HCT116 (cell line): ENCODE data around the gene BBS9. TPM values are rescaled to one million over a fixed set of nuclear protein-coding genes. Genes with fewer than 3 reads are reported as not detected.

ENCODE experiments used
- ATAC-seq: fragments of 200-7000 bp; cut with Tn5 transposase; 2 replicates; pipeline ENCODE4 v1.9.1; 2020; ENCODE audit warnings: mild to moderate bottlenecking, moderate library complexity
- BruUV-seq: library from RNA; stranded (reverse); fragments of 400-500 nt; replicated peaks from 2 replicates; lab custom pipeline; 2021; lab: Mats Ljungman, UMichigan
- CTCF ChIA-PET: fragments of 300-600 bp; sonication (Branson Sonifier 250); formaldehyde crosslinking; loops from one replicate; lab custom pipeline; 2021; ENCODE audit warnings: antibody characterized with exemption; lab: Charles Lee
- POLR2A ChIA-PET: fragments of 300-600, 350-600 bp; sonication (Branson Sonifier 250); formaldehyde crosslinking; loops from one replicate; lab custom pipeline; 2021; ENCODE audit warnings: antibody characterized with exemption; lab: Charles Lee
- RAD21 ChIA-PET, 2 experiments: fragments of 300-600 bp; sonication (Branson Sonifier 250); formaldehyde crosslinking; loops; one replicate each; lab custom pipeline; 2023; ENCODE audit warnings: low total read pairs in 2 of 2; ENCODE audit not compliant: uncharacterized antibody in 2 of 2, unreplicated experiment in 2 of 2, low non-redundant PET in 1 of 2; lab: Charles Lee
- DNase-seq: peaks from one replicate; pipeline ENCODE4 v3.0.0-alpha.2; 2010; ENCODE audit warnings: low read depth, low spot score
- H2AFZ ChIP-seq: fragments of 200-600 bp; shearing (Covaris generic), sonication (generic); 2 replicates; pipeline ENCODE4 v1.6.1; 2017; ENCODE audit warnings: low read depth, mixed run types, mixed read lengths, antibody characterized with exemption, low read length; ENCODE audit not compliant: poor library complexity, severe bottlenecking
- H3K27ac ChIP-seq: 2 replicates; pipeline ENCODE4 v1.5.1; 2012; ENCODE audit warnings: low read depth, low read length
- H3K27me3 ChIP-seq: fragments of 200-600 bp; sonication (generic); 2 replicates; pipeline ENCODE4 v1.6.1; 2016; ENCODE audit warnings: mixed run types, low read length, mixed read lengths; ENCODE audit not compliant: insufficient read depth
- H3K36me3 ChIP-seq, 2 experiments: fragments of 200-500 bp in 1 of 2; fragments of 200-600 bp in 1 of 2; sonication (Bioruptor generic) in 1 of 2; sonication (generic) in 1 of 2; 2 replicates each; pipeline versions ENCODE4 v1.5.1 to v1.6.1; 2014 to 2016; ENCODE audit warnings: low read length in 2 of 2, inconsistent platforms in 1 of 2, mixed read lengths in 1 of 2, mixed run types in 1 of 2; ENCODE audit not compliant: insufficient read depth in 2 of 2, control insufficient read depth in 1 of 2
- H3K4me1 ChIP-seq, 2 experiments: fragments of 200-600 bp in 1 of 2; sonication (generic) in 1 of 2; 2 replicates each; pipeline versions ENCODE4 v1.5.1 to v1.6.1; 2012 to 2017; ENCODE audit warnings: low read length in 2 of 2, inconsistent platforms in 1 of 2, mild to moderate bottlenecking in 1 of 2, mixed read lengths in 1 of 2, mixed run types in 1 of 2, moderate library complexity in 1 of 2; ENCODE audit not compliant: insufficient read depth in 2 of 2, control insufficient read depth in 1 of 2
- H3K4me2 ChIP-seq: fragments of 200-600 bp; sonication (generic); 2 replicates; pipeline ENCODE4 v1.6.1; 2017; ENCODE audit warnings: mixed run types, low read length, mixed read lengths
- H3K4me3 ChIP-seq, 2 experiments: fragments of 200-600 bp in 1 of 2; sonication (generic) in 1 of 2; replicated peaks in 1 of 2; 2 replicates each; pipeline ENCODE4 v1.5.1; 2011 to 2016; ENCODE audit warnings: low read length in 2 of 2, control low read depth in 1 of 2, low read depth in 1 of 2, mild to moderate bottlenecking in 1 of 2, mixed read lengths in 1 of 2, mixed run types in 1 of 2
- H3K79me2 ChIP-seq: fragments of 200-600 bp; sonication (generic); 2 replicates; pipeline ENCODE4 v1.6.1; 2017; ENCODE audit warnings: mild to moderate bottlenecking, mixed run types, low read length, moderate library complexity, mixed read lengths; ENCODE audit not compliant: insufficient read depth
- H3K9ac ChIP-seq: fragments of 200-600 bp; sonication (generic); 2 replicates; pipeline ENCODE4 v1.6.1; 2016; ENCODE audit warnings: low read length, mixed read lengths
- H3K9me2 ChIP-seq: fragments of 200-600 bp; sonication (generic), shearing (Covaris generic); 2 replicates; pipeline ENCODE4 v1.6.1; 2017; ENCODE audit warnings: mixed run types, mild to moderate bottlenecking, moderate library complexity; ENCODE audit not compliant: insufficient read depth
- H3K9me3 ChIP-seq, 2 experiments: fragments of 200-500 bp in 1 of 2; fragments of 200-600 bp in 1 of 2; sonication (Bioruptor generic) in 1 of 2; sonication (generic) in 1 of 2; 2 replicates each; pipeline ENCODE4 v1.6.1; 2014 to 2017; ENCODE audit warnings: low read length in 2 of 2, mixed read lengths in 2 of 2, inconsistent platforms in 1 of 2, low read depth in 1 of 2, mild to moderate bottlenecking in 1 of 2, mixed run types in 1 of 2, moderate library complexity in 1 of 2; ENCODE audit not compliant: control insufficient read depth in 1 of 2, insufficient read depth in 1 of 2
- H4K20me1 ChIP-seq: fragments of 200-600 bp; sonication (generic), shearing (Covaris generic); 2 replicates; pipeline ENCODE4 v1.6.1; 2017; ENCODE audit warnings: mixed run types, mild to moderate bottlenecking, moderate library complexity; ENCODE audit not compliant: insufficient read depth
- EZH2phosphoT487 ChIP-seq: fragments of 200-600 bp; IDR thresholded peaks from 2 replicates; pipeline ENCODE4 v1.6.1; 2018; ENCODE audit warnings: antibody characterized with exemption, borderline replicate concordance
- FOSL1 ChIP-seq: IDR thresholded peaks from 2 replicates; pipeline ENCODE4 v1.6.1; 2012; ENCODE audit warnings: low read depth
- JUND ChIP-seq: IDR thresholded peaks from 2 replicates; pipeline ENCODE4 v1.6.1; 2012
- POLR2A ChIP-seq: IDR thresholded peaks from 2 replicates; pipeline ENCODE4 v1.7.0; 2011; ENCODE audit warnings: borderline replicate concordance; ENCODE audit not compliant: insufficient read depth, insufficient read length; ENCODE audit errors: extremely low read depth
- POLR2AphosphoS5 ChIP-seq: IDR thresholded peaks from 2 replicates; pipeline ENCODE4 v1.6.1; 2011; ENCODE audit warnings: mild to moderate bottlenecking, low read depth, low read length, moderate library complexity
- RAD21 ChIP-seq: IDR thresholded peaks from 2 replicates; pipeline ENCODE4 v1.6.1; 2012; ENCODE audit warnings: low read depth, mild to moderate bottlenecking
- SIN3A ChIP-seq: IDR thresholded peaks from 2 replicates; pipeline ENCODE4 v1.6.1; 2012; ENCODE audit warnings: low read depth
- TCF7L2 ChIP-seq: IDR thresholded peaks from 2 replicates; pipeline ENCODE4 v1.7.0; 2011; ENCODE audit warnings: borderline replicate concordance, inconsistent platforms; ENCODE audit not compliant: insufficient read depth, insufficient read length; ENCODE audit errors: extremely low read depth
- intact Hi-C: fragments of 100-400 bp; cut with micrococcal nuclease; formaldehyde crosslinking; loops from 2 replicates; pipeline ENCODE4 v1.10.0; 2022
- total RNA-seq: library from RNA; stranded (reverse); gene quantifications from one replicate; pipeline ENCODE4 v1.2.1, GENCODE V29; 2021; ENCODE audit not compliant: unreplicated experiment
- TF ChIP-seq, protein P1 (sequence below): IDR thresholded peaks from 2 replicates; pipeline ENCODE4 v1.6.1; 2012
- TF ChIP-seq, protein P2 (sequence below): IDR thresholded peaks from 2 replicates; pipeline ENCODE4 v1.6.1; 2012; ENCODE audit warnings: low read depth

The BBS9 gene
- total RNA-seq, 1 experiment from 2014 or later = 7.1 TPM

DNA sequence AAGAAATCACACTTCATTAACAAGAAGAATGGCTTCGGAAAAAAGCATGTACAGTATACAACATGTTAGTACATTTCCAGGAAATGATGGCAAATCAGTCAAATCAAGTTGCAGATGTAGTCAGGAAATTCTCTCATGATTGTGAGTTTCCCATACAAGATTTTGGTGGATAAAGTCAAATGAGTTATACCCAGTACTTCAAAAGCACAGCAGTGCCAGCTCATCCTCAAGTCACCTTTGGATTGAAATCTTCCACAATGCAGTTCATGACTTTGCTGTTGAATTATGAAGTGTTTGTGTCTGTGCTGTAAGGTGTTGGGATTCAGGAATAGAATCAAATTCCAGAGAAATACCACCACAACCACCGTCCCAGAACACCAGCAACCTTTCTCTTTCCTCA is 474.7 kb downstream of the BBS9 start:
- ChIA-PET CTCF (no interaction called here), RAD21 (no interaction called here), POLR2A (no interaction called here)
- TF ChIP-seq, protein P1, sequence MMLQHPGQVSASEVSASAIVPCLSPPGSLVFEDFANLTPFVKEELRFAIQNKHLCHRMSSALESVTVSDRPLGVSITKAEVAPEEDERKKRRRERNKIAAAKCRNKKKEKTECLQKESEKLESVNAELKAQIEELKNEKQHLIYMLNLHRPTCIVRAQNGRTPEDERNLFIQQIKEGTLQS = no peak
- intact Hi-C loops = no loop called here
- Histone ChIP-seq H3K9me2 (no peaks in the 10 kb centered on the region), H4K20me1 (no peaks in the 10 kb centered on the region), H3K9me3 (no peaks in the 10 kb centered on the region), H3K4me1 (no peaks in the 10 kb centered on the region), H3K4me3 (no peak overlapping the region), H3K27ac (no peak overlapping the region), H3K36me3 (no peaks in the 10 kb centered on the region), H2AFZ (no peak overlapping the region), H3K4me2 (no peak overlapping the region), H3K9ac (no peak overlapping the region), H3K79me2 (no peaks in the 10 kb centered on the region), H3K27me3 (no peaks in the 10 kb centered on the region)
- DNase-seq (no peak), ATAC-seq (no peak)
- no TSS peak for BruUV-seq

DNA sequence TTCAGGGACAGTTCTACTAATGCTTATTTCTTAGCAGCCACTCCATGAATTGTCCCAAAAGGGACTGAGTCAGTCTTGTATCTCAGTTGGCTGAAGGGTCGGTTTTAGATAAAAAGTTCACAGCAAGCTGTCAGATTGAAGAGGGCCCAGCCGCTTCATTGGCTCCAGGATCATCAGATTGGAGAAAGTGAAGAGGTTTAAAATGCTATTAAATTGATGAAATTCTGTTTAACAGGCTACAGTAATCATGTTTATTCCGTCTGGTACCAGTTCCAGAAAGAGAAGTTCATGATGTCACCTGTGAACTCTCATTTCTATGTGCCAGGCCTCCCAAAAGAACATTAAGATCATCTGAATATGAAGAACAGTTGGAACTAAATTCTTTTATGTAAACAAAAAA is 481.6 kb downstream of the BBS9 start:
- intact Hi-C loops = no loop called here

DNA sequence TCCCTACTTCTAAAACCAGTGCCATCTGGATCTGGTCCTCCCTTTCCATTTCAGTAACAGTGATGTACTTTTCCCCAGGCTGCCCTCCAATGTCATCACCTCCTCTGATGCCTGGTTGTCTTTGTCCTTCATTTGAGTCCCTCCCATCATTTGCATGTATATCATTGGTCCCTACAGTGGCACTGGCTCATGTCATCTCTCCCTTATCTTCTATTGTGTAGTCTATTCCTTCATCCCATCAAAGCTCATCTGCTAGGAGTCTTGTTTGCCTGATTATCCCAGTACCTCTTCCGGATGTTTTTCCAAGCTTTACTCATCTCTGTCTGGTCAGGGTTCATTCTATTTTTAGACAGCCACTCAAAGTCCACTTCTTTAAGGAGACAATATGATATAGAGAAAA is 483.1 kb downstream of the BBS9 start:
- RAD21 ChIA-PET = no interaction called here
- CTCF ChIA-PET = no interaction called here
- no peak overlapping the region for H3K27ac ChIP-seq
- H3K27me3 ChIP-seq = no peaks in the 10 kb centered on the region
- ATAC-seq = no peak
- no peak overlapping the region for H3K4me3 ChIP-seq
- H3K9me3 ChIP-seq = no peaks in the 10 kb centered on the region
- BruUV-seq = no TSS peak
- no peak overlapping the region for H3K4me2 ChIP-seq
- no peak overlapping the region for H3K9ac ChIP-seq
- intact Hi-C loops = no loop called here
- POLR2A ChIA-PET = no interaction called here
- no peak overlapping the region for H2AFZ ChIP-seq
- no peaks in the 10 kb centered on the region for H3K36me3 ChIP-seq
- no peaks in the 10 kb centered on the region for H3K79me2 ChIP-seq
- no peak for DNase-seq
- H3K9me2 ChIP-seq = no peaks in the 10 kb centered on the region
- no peaks in the 10 kb centered on the region for H3K4me1 ChIP-seq
- H4K20me1 ChIP-seq = no peaks in the 10 kb centered on the region
- TF ChIP-seq SIN3A (no peak), POLR2A (no peak), FOSL1 (no peak), EZH2phosphoT487 (no peak), TCF7L2 (no peak), RAD21 (no peak), JUND (no peak), POLR2AphosphoS5 (no peak)
- TF ChIP-seq, protein P2, sequence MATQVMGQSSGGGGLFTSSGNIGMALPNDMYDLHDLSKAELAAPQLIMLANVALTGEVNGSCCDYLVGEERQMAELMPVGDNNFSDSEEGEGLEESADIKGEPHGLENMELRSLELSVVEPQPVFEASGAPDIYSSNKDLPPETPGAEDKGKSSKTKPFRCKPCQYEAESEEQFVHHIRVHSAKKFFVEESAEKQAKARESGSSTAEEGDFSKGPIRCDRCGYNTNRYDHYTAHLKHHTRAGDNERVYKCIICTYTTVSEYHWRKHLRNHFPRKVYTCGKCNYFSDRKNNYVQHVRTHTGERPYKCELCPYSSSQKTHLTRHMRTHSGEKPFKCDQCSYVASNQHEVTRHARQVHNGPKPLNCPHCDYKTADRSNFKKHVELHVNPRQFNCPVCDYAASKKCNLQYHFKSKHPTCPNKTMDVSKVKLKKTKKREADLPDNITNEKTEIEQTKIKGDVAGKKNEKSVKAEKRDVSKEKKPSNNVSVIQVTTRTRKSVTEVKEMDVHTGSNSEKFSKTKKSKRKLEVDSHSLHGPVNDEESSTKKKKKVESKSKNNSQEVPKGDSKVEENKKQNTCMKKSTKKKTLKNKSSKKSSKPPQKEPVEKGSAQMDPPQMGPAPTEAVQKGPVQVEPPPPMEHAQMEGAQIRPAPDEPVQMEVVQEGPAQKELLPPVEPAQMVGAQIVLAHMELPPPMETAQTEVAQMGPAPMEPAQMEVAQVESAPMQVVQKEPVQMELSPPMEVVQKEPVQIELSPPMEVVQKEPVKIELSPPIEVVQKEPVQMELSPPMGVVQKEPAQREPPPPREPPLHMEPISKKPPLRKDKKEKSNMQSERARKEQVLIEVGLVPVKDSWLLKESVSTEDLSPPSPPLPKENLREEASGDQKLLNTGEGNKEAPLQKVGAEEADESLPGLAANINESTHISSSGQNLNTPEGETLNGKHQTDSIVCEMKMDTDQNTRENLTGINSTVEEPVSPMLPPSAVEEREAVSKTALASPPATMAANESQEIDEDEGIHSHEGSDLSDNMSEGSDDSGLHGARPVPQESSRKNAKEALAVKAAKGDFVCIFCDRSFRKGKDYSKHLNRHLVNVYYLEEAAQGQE = no peak

More for the DNA sequence above, 481.6 kb downstream of the BBS9 start:
- DNase-seq (no peak), ATAC-seq (no peak)
- no peaks in the 10 kb centered on the region for H4K20me1 ChIP-seq
- no peaks in the 10 kb centered on the region for H3K9me3 ChIP-seq
- no peak overlapping the region for H2AFZ ChIP-seq
- H3K79me2 ChIP-seq = no peaks in the 10 kb centered on the region
- CTCF ChIA-PET = no interaction called here
- H3K27me3 ChIP-seq = no peaks in the 10 kb centered on the region
- no peak for TF ChIP-seq FOSL1
- TF ChIP-seq EZH2phosphoT487 = no peak
- no peaks in the 10 kb centered on the region for H3K4me1 ChIP-seq
- no peaks in the 10 kb centered on the region for H3K36me3 ChIP-seq
- no peak overlapping the region for H3K9ac ChIP-seq
- POLR2A ChIA-PET = no interaction called here
- H3K4me3 ChIP-seq = no peak overlapping the region
- H3K9me2 ChIP-seq = no peaks in the 10 kb centered on the region
- no TSS peak for BruUV-seq
- no peak overlapping the region for H3K27ac ChIP-seq
- H3K4me2 ChIP-seq = no peak overlapping the region
- RAD21 ChIA-PET = no interaction called here
